Activated CD4-positive, alpha-beta memory T cell treated with anti-CD3 and anti-CD28 coated beads for 36 hours (primary cell): ENCODE data around the gene STRN4. TPM values are rescaled to one million over a fixed set of nuclear protein-coding genes. Genes with fewer than 3 reads are reported as not detected.

Experiments
- CTCF ChIA-PET: fragments of 350-600 bp; sonication (Branson Sonifier 250); formaldehyde crosslinking; loops from one replicate; lab custom pipeline; 2021; ENCODE audit warnings: antibody characterized with exemption, inconsistent platforms; lab: Charles Lee
- POLR2A ChIA-PET: fragments of 350-600 bp; sonication (Branson Sonifier 250); formaldehyde crosslinking; loops from one replicate; lab custom pipeline; 2021; ENCODE audit warnings: antibody characterized with exemption; lab: Charles Lee
- DNase-seq: peaks from one replicate; pipeline ENCODE4 v3.0.0-alpha.2; 2020
- H3K27ac Mint-ChIP-seq: one replicate; pipeline ENCODE4 v1.8.0; 2021; ENCODE audit warnings: mixed read lengths
- H3K27me3 Mint-ChIP-seq: one replicate; pipeline ENCODE4 v1.8.0; 2021; ENCODE audit warnings: mixed read lengths
- H3K36me3 Mint-ChIP-seq: one replicate; pipeline ENCODE4 v1.8.0; 2021; ENCODE audit warnings: mixed read lengths
- H3K4me1 Mint-ChIP-seq: one replicate; pipeline ENCODE4 v1.8.0; 2021; ENCODE audit warnings: low read depth, mixed read lengths
- H3K4me3 Mint-ChIP-seq: one replicate; pipeline ENCODE4 v1.8.0; 2021; ENCODE audit warnings: mild to moderate bottlenecking, mixed read lengths
- H3K9me3 Mint-ChIP-seq: one replicate; pipeline ENCODE4 v1.8.0; 2021; ENCODE audit warnings: mixed read lengths
- intact Hi-C: fragments of 100-400 bp; cut with micrococcal nuclease; formaldehyde crosslinking; loops from one replicate; pipeline ENCODE4 v1.15.1; 2023
- microRNA-seq: library from miRNA; unstranded; fragments of <30 nt; microRNA quantifications from one replicate; pipeline ENCODE4 v1.2.0, GENCODE V29; 2022; ENCODE audit warnings: borderline number of aligned reads, borderline microRNAs expressed, borderline replicate concordance
- total RNA-seq, 2 experiments: library from RNA; stranded (reverse); gene quantifications; one replicate each; pipeline ENCODE4 v1.2.3, GENCODE V29; 2021

STRN4 gene
- total RNA-seq, 2 experiments from 2014 or later = 52.6 to 59.3 TPM

- ChIA-PET POLR2A (no interaction called here), CTCF (interaction anchor here (0.6 to 2.9 kb wide), 5 partner anchors 17 to 153 kb away, joined by 3 to 14 read pairs (median 4); no protein-coding TSS in a partner anchor)
- Mint-ChIP-seq H3K4me1 (no peaks in the 10 kb centered on the region), H3K9me3 (no peaks in the 10 kb centered on the region), H3K36me3 (peaks cover 46% of the 10 kb centered on the region), H3K27ac (no peak overlapping the region), H3K27me3 (no peaks in the 10 kb centered on the region), H3K4me3 (no peak overlapping the region)
- no peak for DNase-seq
- intact Hi-C loops = no loop called here
Observed at GRCh38 chr19:46687438-46688145, 58.7 kb downstream of the STRN4 start.

GRCh38 chr19:46685189-46685588, 61.1 kb downstream of the STRN4 start:
- no peaks in the 10 kb centered on the region for H3K4me1 Mint-ChIP-seq
- ChIA-PET CTCF (interaction anchor here (1.0 to 2.2 kb wide), 4 partner anchors 17 to 156 kb away, joined by 3 to 5 read pairs (median 4); no protein-coding TSS in a partner anchor), POLR2A (interaction anchor here (0.6 kb wide), 1 partner anchor 47 kb away, joined by 3 read pairs; no protein-coding TSS in a partner anchor)
- no peaks in the 10 kb centered on the region for H3K27me3 Mint-ChIP-seq
- H3K36me3 Mint-ChIP-seq = peaks cover 30% of the 10 kb centered on the region
- intact Hi-C loops = no loop called here
- no peak for DNase-seq
- no peaks in the 10 kb centered on the region for H3K9me3 Mint-ChIP-seq
- no peak overlapping the region for H3K27ac Mint-ChIP-seq
- H3K4me3 Mint-ChIP-seq = no peak overlapping the region

- Mint-ChIP-seq H3K27me3 (no peaks in the 10 kb centered on the region), H3K36me3 (peaks cover 52% of the 10 kb centered on the region), H3K27ac (peak overlapping the region; percentile 62), H3K4me3 (no peak overlapping the region), H3K4me1 (peaks cover 9% of the 10 kb centered on the region), H3K9me3 (no peaks in the 10 kb centered on the region)
- DNase-seq = peak; percentile 78
- CTCF ChIA-PET = no interaction called here
- POLR2A ChIA-PET = no interaction called here
- intact Hi-C loops = no loop called here
Observed at GRCh38 chr19:46678110-46678732, 68.0 kb downstream of the STRN4 start.

GRCh38 chr19:46674416-46675178, 71.7 kb downstream of the STRN4 start:
- Mint-ChIP-seq H3K27ac (no peak overlapping the region), H3K36me3 (peaks cover 47% of the 10 kb centered on the region), H3K27me3 (no peaks in the 10 kb centered on the region), H3K4me1 (peaks cover 9% of the 10 kb centered on the region), H3K4me3 (no peak overlapping the region), H3K9me3 (peaks cover 8% of the 10 kb centered on the region)
- intact Hi-C loops = no loop called here
- ChIA-PET CTCF (interaction anchor here (0.6 to 1.7 kb wide), 4 partner anchors 12 to 361 kb away, joined by 3 to 5 read pairs (median 3); no protein-coding TSS in a partner anchor), POLR2A (interaction anchor here (0.6 kb wide), 2 partner anchors 39 to 54 kb away, joined by 3 to 4 read pairs; no protein-coding TSS in a partner anchor)
- no peak for DNase-seq

- Mint-ChIP-seq H3K27me3 (no peaks in the 10 kb centered on the region), H3K4me3 (no peak overlapping the region), H3K9me3 (peaks cover 8% of the 10 kb centered on the region), H3K4me1 (no peaks in the 10 kb centered on the region), H3K36me3 (peaks cover 27% of the 10 kb centered on the region), H3K27ac (no peak overlapping the region)
- POLR2A ChIA-PET = no interaction called here
- intact Hi-C loops = no loop called here
- CTCF ChIA-PET = interaction anchor here (1.0 to 1.7 kb wide), 2 partner anchors 9 to 33 kb away, joined by 3 to 9 read pairs; no protein-coding TSS in a partner anchor
- no peak for DNase-seq
Observed at GRCh38 chr19:46670813-46671212, 75.4 kb downstream of the STRN4 start.

Small RNA genes within 50 kb of the gene (microRNA-seq; reads per million reads assigned to microRNA genes)
- not detected for gene MIR320E

Other genes starting within 250 kb of the STRN4 start
- 100 to 1,000 TPM; 410 to 425 TPM for gene CALM3, start 145.1 kb downstream of the STRN4 start, total RNA-seq
- gene PTGIR, start 121.4 kb downstream of the STRN4 start, total RNA-seq = 10 to 100 TPM; 22.6 to 24.6 TPM
- 1 to 10 TPM; 9.5 TPM for gene GNG8, start 110.2 kb downstream of the STRN4 start, total RNA-seq
- gene DACT3, start 85.3 kb downstream of the STRN4 start, total RNA-seq = 1 to 10 TPM; 2.8 to 3.0 TPM
- gene PRKD2, start 29.3 kb downstream of the STRN4 start, total RNA-seq = 10 to 100 TPM; 78.8 to 84.4 TPM
- 10 to 100 TPM; 11.4 to 12.3 TPM for gene FKRP, start 393 bp downstream of the STRN4 start, total RNA-seq
- 100 to 1,000 TPM; 202 to 205 TPM for gene SLC1A5, start 42.1 kb upstream of the STRN4 start, total RNA-seq
- 100 to 1,000 TPM; 108 to 117 TPM for gene AP2S1, start 104.4 kb upstream of the STRN4 start, total RNA-seq
- gene ARHGAP35, start 114.5 kb upstream of the STRN4 start, total RNA-seq = 10 to 100 TPM; 17.8 to 18.5 TPM